Endothelial cell of umbilical vein (primary cell): ENCODE data around the gene RAB40A.
"Not testable (repeated sequence)": the region's sequence is repeated elsewhere in the genome, so short reads cannot be mapped to it uniquely, and the experiment has no call there.

Experiments used
- EZH2 ChIP-seq: IDR thresholded peaks from 2 replicates; pipeline ENCODE4 v1.6.1; 2012; ENCODE audit warnings: borderline replicate concordance, low read depth, mild to moderate bottlenecking, moderate library complexity, low read length, inconsistent platforms; ENCODE audit not compliant: severe bottlenecking
- FOS ChIP-seq: IDR thresholded peaks from 2 replicates; pipeline ENCODE4 v1.6.1; 2011; ENCODE audit warnings: mild to moderate bottlenecking, low read length, moderate library complexity, borderline replicate concordance; ENCODE audit not compliant: insufficient read depth
- JUN ChIP-seq: IDR thresholded peaks from 2 replicates; pipeline ENCODE4 v1.6.1; 2011; ENCODE audit warnings: borderline replicate concordance, low read depth; ENCODE audit not compliant: insufficient read length, insufficient read depth
- MYC ChIP-seq: IDR thresholded peaks from one replicate; pipeline ENCODE4 v1.6.1; 2011; ENCODE audit warnings: mild to moderate bottlenecking, low read depth, low read length
- POLR2A ChIP-seq: IDR thresholded peaks from 2 replicates; pipeline ENCODE4 v1.6.1; 2012; ENCODE audit warnings: low read depth, mild to moderate bottlenecking, control low read depth, low read length
- POLR2AphosphoS5 ChIP-seq: IDR thresholded peaks from 2 replicates; pipeline ENCODE4 v1.6.1; 2012; ENCODE audit warnings: low read depth, mild to moderate bottlenecking, control low read depth, low read length, moderate library complexity; ENCODE audit not compliant: insufficient read depth
- TF ChIP-seq, protein P1 (sequence below): IDR thresholded peaks from 2 replicates; pipeline ENCODE4 v1.6.1; 2011; ENCODE audit not compliant: insufficient read depth, insufficient read length
- TF ChIP-seq, protein P2 (sequence below), 2 donors: IDR thresholded peaks; 1 replicate in 1 of 2; 2 replicates in 1 of 2; pipeline ENCODE4 v1.5.1; 2011; ENCODE audit warnings: low read length in 2 of 2, mild to moderate bottlenecking in 2 of 2, moderate library complexity in 2 of 2, control low read depth in 1 of 2, inconsistent platforms in 1 of 2, low read depth in 1 of 2; ENCODE audit not compliant: insufficient read depth in 1 of 2; ENCODE audit errors: extremely low read depth in 1 of 2

DNA sequence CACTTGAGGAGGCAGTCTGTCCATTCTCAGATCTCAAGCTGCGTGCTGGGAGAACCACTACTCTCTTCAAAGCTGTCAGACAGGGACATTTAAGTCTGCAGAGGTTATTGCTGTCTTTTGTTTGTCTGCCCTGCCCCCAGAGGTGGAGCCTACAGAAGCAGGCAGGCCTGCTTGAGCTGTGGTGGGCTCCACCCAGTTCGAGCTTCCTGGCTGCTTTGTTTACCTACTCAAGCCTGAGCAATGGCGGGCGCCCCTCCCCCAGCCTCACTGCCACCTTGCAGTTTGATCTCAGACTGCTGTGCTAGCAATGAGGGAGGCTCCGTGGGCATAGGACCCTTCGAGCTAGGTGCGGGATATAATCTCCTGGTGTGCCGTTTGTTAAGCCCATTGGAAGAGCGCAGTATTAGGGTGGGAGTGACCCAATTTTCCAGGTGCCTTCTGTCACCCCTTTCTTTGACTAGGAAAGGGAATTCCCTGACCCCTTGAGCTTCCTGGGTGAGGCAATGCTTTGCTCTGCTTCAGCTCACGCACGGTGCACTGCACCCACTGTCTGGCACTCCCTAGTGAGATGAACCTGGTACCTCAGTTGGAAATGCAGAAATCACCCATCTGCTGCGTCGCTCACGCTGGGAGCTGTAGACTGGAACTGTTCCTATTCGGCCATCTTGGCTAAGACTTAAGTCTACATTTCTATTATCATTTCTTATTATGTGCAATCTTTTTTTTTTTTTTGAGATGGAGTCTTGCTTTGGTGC, 59.1 kb downstream of the RAB40A start:
- not testable (repeated sequence) for TF ChIP-seq EZH2, MYC, JUN, POLR2AphosphoS5, POLR2A, FOS
- TF ChIP-seq, protein P1, sequence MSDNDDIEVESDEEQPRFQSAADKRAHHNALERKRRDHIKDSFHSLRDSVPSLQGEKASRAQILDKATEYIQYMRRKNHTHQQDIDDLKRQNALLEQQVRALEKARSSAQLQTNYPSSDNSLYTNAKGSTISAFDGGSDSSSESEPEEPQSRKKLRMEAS, result not testable (repeated sequence)
- TF ChIP-seq, protein P2, sequence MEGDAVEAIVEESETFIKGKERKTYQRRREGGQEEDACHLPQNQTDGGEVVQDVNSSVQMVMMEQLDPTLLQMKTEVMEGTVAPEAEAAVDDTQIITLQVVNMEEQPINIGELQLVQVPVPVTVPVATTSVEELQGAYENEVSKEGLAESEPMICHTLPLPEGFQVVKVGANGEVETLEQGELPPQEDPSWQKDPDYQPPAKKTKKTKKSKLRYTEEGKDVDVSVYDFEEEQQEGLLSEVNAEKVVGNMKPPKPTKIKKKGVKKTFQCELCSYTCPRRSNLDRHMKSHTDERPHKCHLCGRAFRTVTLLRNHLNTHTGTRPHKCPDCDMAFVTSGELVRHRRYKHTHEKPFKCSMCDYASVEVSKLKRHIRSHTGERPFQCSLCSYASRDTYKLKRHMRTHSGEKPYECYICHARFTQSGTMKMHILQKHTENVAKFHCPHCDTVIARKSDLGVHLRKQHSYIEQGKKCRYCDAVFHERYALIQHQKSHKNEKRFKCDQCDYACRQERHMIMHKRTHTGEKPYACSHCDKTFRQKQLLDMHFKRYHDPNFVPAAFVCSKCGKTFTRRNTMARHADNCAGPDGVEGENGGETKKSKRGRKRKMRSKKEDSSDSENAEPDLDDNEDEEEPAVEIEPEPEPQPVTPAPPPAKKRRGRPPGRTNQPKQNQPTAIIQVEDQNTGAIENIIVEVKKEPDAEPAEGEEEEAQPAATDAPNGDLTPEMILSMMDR (IDR thresholded peaks at IDR 0.05; ENCODE audit: extremely low read depth in 1 of 2, insufficient read depth in 1 of 2, low read depth in 1 of 2, low read length in 2 of 2), result not testable (repeated sequence)
